HEK293 (cell line): ENCODE results near the gene DPH7.

ENCODE experiments used
- GLI4 ChIP-seq: fragments of 450-650 bp; formaldehyde crosslinking; IDR thresholded peaks from 2 replicates; pipeline ENCODE4 v1.5.1; 2016; ENCODE audit warnings: missing biosample characterization, missing genetic modification characterization
- GLIS2 ChIP-seq: fragments of 450-650 bp; formaldehyde crosslinking; IDR thresholded peaks from 2 replicates; pipeline ENCODE4 v1.5.1; 2016; ENCODE audit warnings: missing biosample characterization, missing genetic modification characterization
- HOXA7 ChIP-seq: sonication (generic); formaldehyde crosslinking; IDR thresholded peaks from 2 replicates; pipeline ENCODE4 v1.8.1; 2022; ENCODE audit warnings: missing genetic modification reagents, borderline replicate concordance
- HOXC10 ChIP-seq: sonication (generic); formaldehyde crosslinking; IDR thresholded peaks from 2 replicates; pipeline ENCODE4 v1.8.1; 2023; ENCODE audit warnings: mild to moderate bottlenecking, missing genetic modification reagents
- INSM2 ChIP-seq: fragments of 450-650 bp; formaldehyde crosslinking; IDR thresholded peaks from 2 replicates; pipeline ENCODE4 v1.5.1; 2016; ENCODE audit warnings: missing biosample characterization, missing genetic modification characterization
- OSR2 ChIP-seq: fragments of 450-650 bp; formaldehyde crosslinking; IDR thresholded peaks from 2 replicates; pipeline ENCODE4 v1.5.1; 2016; ENCODE audit warnings: missing biosample characterization, missing genetic modification characterization
- ZBTB44 ChIP-seq: fragments of 450-650 bp; IDR thresholded peaks from 2 replicates; pipeline ENCODE4 v1.5.1; 2018; ENCODE audit warnings: missing biosample characterization, mild to moderate bottlenecking, missing genetic modification characterization
- ZNF121 ChIP-seq: fragments of 450-650 bp; formaldehyde crosslinking; IDR thresholded peaks from 2 replicates; pipeline ENCODE4 v1.5.1; 2016; ENCODE audit warnings: missing biosample characterization, missing genetic modification characterization
- ZNF138 ChIP-seq: fragments of 450-650 bp; formaldehyde crosslinking; IDR thresholded peaks from 2 replicates; pipeline ENCODE4 v1.5.1; 2016; ENCODE audit warnings: missing biosample characterization, missing genetic modification characterization, borderline replicate concordance
- ZNF175 ChIP-seq: fragments of 450-650 bp; formaldehyde crosslinking; IDR thresholded peaks from 2 replicates; pipeline ENCODE4 v1.5.1; 2016; ENCODE audit warnings: missing biosample characterization, missing genetic modification characterization
- ZNF214 ChIP-seq: fragments of 450-650 bp; formaldehyde crosslinking; IDR thresholded peaks from 2 replicates; pipeline ENCODE4 v1.5.1; 2017; ENCODE audit warnings: missing biosample characterization, mild to moderate bottlenecking, missing genetic modification characterization, borderline replicate concordance
- ZNF223 ChIP-seq: fragments of 450-650 bp; formaldehyde crosslinking; IDR thresholded peaks from 2 replicates; pipeline ENCODE4 v1.5.1; 2016; ENCODE audit warnings: missing biosample characterization, missing genetic modification characterization
- ZNF239 ChIP-seq: fragments of 450-650 bp; formaldehyde crosslinking; IDR thresholded peaks from 2 replicates; pipeline ENCODE4 v1.5.1; 2016; ENCODE audit warnings: missing biosample characterization, missing genetic modification characterization
- ZNF26 ChIP-seq: fragments of 450-650 bp; formaldehyde crosslinking; IDR thresholded peaks from 2 replicates; pipeline ENCODE4 v1.5.1; 2016; ENCODE audit warnings: missing biosample characterization, missing genetic modification characterization
- ZNF292 ChIP-seq: fragments of 450-650 bp; formaldehyde crosslinking; IDR thresholded peaks from 2 replicates; pipeline ENCODE4 v1.5.1; 2016; ENCODE audit warnings: low read depth, missing biosample characterization, missing genetic modification characterization, borderline replicate concordance
- ZNF354C ChIP-seq: fragments of 450-650 bp; formaldehyde crosslinking; IDR thresholded peaks from 2 replicates; pipeline ENCODE4 v1.5.1; 2016; ENCODE audit warnings: missing biosample characterization, missing genetic modification characterization, low read depth, borderline replicate concordance
- ZNF391 ChIP-seq: fragments of 450-650 bp; formaldehyde crosslinking; IDR thresholded peaks from 2 replicates; pipeline ENCODE4 v1.5.1; 2016; ENCODE audit warnings: low read depth, missing biosample characterization, missing genetic modification characterization, borderline replicate concordance
- ZNF513 ChIP-seq: fragments of 450-650 bp; IDR thresholded peaks from 2 replicates; pipeline ENCODE4 v1.5.1; 2018; ENCODE audit warnings: missing biosample characterization, missing genetic modification characterization
- ZNF548 ChIP-seq: fragments of 450-650 bp; formaldehyde crosslinking; IDR thresholded peaks from 2 replicates; pipeline ENCODE4 v1.5.1; 2016; ENCODE audit warnings: missing biosample characterization, missing genetic modification characterization
- ZNF596 ChIP-seq: fragments of 450-650 bp; IDR thresholded peaks from 2 replicates; pipeline ENCODE4 v1.5.0; 2018; ENCODE audit warnings: missing biosample characterization, mild to moderate bottlenecking, missing genetic modification characterization, moderate library complexity
- ZNF76 ChIP-seq: fragments of 450-650 bp; formaldehyde crosslinking; IDR thresholded peaks from 2 replicates; pipeline ENCODE4; 2016; ENCODE audit warnings: low read depth, missing biosample characterization, missing genetic modification characterization, borderline replicate concordance
- TF ChIP-seq, protein P1 (sequence below): fragments of 450-650 bp; formaldehyde crosslinking; IDR thresholded peaks from 2 replicates; pipeline ENCODE4 v1.5.1; 2017; ENCODE audit warnings: missing biosample characterization, missing genetic modification characterization
- TF ChIP-seq, protein P2 (sequence below): fragments of 450-650 bp; formaldehyde crosslinking; IDR thresholded peaks from 2 replicates; pipeline ENCODE4 v1.5.1; 2016; ENCODE audit warnings: missing biosample characterization, missing genetic modification characterization
- TF ChIP-seq, protein P3 (sequence below): fragments of 450-650 bp; formaldehyde crosslinking; IDR thresholded peaks from 2 replicates; pipeline ENCODE4 v1.5.1; 2016; ENCODE audit warnings: missing biosample characterization, missing genetic modification characterization
- TF ChIP-seq, protein P4 (sequence below): fragments of 450-650 bp; formaldehyde crosslinking; optimal IDR thresholded peaks from 2 replicates; pipeline ENCODE3; 2016; ENCODE audit warnings: missing biosample characterization, mild to moderate bottlenecking, missing genetic modification characterization

DPH7 gene

GRCh38 chr9:137551264-137552021 is 27.3 kb downstream of the DPH7 start, which contains the start of gene MRPL41 (continued):
- TF ChIP-seq ZBTB44 (tag by site-specific recombination) (no peak), HOXA7 (CRISPR knock-in tag) (no peak), ZNF548 (tag by site-specific recombination) (no peak), ZNF513 (tag by site-specific recombination) (no peak), ZNF596 (no peak), ZNF26 (tag by site-specific recombination) (no peak), ZNF391 (tag by site-specific recombination) (peak; percentile 22; the same call in 1 of the 2 replicates), ZNF292 (tag by site-specific recombination) (no peak), ZNF175 (no peak), ZNF223 (tag by site-specific recombination) (no peak), HOXC10 (CRISPR knock-in tag) (no peak), GLI4 (tag by site-specific recombination) (no peak), ZNF354C (no peak), OSR2 (tag by site-specific recombination) (no peak), INSM2 (tag by site-specific recombination) (no peak), ZNF239 (tag by site-specific recombination) (no peak), ZNF214 (no peak), ZNF121 (tag by site-specific recombination) (no peak), ZNF138 (tag by site-specific recombination) (no peak), GLIS2 (peak; percentile 92), ZNF76 (no peak; the same call in 1 of the 2 replicates)
- TF ChIP-seq, protein P1, sequence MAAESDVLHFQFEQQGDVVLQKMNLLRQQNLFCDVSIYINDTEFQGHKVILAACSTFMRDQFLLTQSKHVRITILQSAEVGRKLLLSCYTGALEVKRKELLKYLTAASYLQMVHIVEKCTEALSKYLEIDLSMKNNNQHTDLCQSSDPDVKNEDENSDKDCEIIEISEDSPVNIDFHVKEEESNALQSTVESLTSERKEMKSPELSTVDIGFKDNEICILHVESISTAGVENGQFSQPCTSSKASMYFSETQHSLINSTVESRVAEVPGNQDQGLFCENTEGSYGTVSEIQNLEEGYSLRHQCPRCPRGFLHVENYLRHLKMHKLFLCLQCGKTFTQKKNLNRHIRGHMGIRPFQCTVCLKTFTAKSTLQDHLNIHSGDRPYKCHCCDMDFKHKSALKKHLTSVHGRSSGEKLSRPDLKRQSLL (tag by site-specific recombination) = peak; percentile 58; the same call in 1 of the 2 replicates
- TF ChIP-seq, protein P2, sequence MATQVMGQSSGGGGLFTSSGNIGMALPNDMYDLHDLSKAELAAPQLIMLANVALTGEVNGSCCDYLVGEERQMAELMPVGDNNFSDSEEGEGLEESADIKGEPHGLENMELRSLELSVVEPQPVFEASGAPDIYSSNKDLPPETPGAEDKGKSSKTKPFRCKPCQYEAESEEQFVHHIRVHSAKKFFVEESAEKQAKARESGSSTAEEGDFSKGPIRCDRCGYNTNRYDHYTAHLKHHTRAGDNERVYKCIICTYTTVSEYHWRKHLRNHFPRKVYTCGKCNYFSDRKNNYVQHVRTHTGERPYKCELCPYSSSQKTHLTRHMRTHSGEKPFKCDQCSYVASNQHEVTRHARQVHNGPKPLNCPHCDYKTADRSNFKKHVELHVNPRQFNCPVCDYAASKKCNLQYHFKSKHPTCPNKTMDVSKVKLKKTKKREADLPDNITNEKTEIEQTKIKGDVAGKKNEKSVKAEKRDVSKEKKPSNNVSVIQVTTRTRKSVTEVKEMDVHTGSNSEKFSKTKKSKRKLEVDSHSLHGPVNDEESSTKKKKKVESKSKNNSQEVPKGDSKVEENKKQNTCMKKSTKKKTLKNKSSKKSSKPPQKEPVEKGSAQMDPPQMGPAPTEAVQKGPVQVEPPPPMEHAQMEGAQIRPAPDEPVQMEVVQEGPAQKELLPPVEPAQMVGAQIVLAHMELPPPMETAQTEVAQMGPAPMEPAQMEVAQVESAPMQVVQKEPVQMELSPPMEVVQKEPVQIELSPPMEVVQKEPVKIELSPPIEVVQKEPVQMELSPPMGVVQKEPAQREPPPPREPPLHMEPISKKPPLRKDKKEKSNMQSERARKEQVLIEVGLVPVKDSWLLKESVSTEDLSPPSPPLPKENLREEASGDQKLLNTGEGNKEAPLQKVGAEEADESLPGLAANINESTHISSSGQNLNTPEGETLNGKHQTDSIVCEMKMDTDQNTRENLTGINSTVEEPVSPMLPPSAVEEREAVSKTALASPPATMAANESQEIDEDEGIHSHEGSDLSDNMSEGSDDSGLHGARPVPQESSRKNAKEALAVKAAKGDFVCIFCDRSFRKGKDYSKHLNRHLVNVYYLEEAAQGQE (tag by site-specific recombination) = no peak
- TF ChIP-seq, protein P3, sequence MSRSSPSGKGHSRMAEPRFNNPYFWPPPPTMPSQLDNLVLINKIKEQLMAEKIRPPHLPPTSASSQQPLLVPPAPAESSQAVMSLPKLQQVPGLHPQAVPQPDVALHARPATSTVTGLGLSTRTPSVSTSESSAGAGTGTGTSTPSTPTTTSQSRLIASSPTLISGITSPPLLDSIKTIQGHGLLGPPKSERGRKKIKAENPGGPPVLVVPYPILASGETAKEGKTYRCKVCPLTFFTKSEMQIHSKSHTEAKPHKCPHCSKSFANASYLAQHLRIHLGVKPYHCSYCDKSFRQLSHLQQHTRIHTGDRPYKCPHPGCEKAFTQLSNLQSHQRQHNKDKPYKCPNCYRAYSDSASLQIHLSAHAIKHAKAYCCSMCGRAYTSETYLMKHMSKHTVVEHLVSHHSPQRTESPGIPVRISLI (tag by site-specific recombination) = no peak
- TF ChIP-seq, protein P4, sequence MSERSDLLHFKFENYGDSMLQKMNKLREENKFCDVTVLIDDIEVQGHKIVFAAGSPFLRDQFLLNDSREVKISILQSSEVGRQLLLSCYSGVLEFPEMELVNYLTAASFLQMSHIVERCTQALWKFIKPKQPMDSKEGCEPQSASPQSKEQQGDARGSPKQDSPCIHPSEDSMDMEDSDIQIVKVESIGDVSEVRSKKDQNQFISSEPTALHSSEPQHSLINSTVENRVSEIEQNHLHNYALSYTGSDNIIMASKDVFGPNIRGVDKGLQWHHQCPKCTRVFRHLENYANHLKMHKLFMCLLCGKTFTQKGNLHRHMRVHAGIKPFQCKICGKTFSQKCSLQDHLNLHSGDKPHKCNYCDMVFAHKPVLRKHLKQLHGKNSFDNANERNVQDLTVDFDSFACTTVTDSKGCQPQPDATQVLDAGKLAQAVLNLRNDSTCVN (tag by site-specific recombination) = peak; percentile 74
